Spinal cord (tissue), 10 donors: ENCODE data around the gene EPB42. TPM values are rescaled to one million over a fixed set of nuclear protein-coding genes. Genes with fewer than 3 reads are reported as not detected.

Experiments
- DNase-seq, 6 donors: peaks; one replicate each; pipeline versions ENCODE4 v3.0.0 to v3.0.0-alpha.2; 2013 to 2015; ENCODE audit warnings: low spot score in 6 of 6, low read depth in 4 of 6
- H3K27ac ChIP-seq: one replicate; pipeline ENCODE4 v1.5.1; 2013; ENCODE audit warnings: low read depth, low read length, control low read depth
- H3K27me3 ChIP-seq: one replicate; pipeline ENCODE4 v1.6.1; 2013; ENCODE audit warnings: low read length; ENCODE audit not compliant: control insufficient read depth, insufficient read depth
- H3K36me3 ChIP-seq: one replicate; pipeline ENCODE4 v1.6.1; 2013; ENCODE audit warnings: low read length; ENCODE audit not compliant: control insufficient read depth, insufficient read depth
- H3K4me1 ChIP-seq: one replicate; pipeline ENCODE4 v1.6.1; 2013; ENCODE audit warnings: low read length; ENCODE audit not compliant: control insufficient read depth, insufficient read depth
- H3K4me3 ChIP-seq: one replicate; pipeline ENCODE4 v1.5.1; 2013; ENCODE audit warnings: low read depth, low read length, control low read depth
- H3K9me3 ChIP-seq: one replicate; pipeline ENCODE4 v1.6.1; 2013; ENCODE audit warnings: low read length; ENCODE audit not compliant: control insufficient read depth, insufficient read depth
- WGBS: methylation state at CpG from one replicate; pipeline ENCODE4 v1.1.5; 2013; ENCODE audit warnings: missing lambda C conversion rate; ENCODE audit not compliant: insufficient coverage; 5-methylcytosine and 5-hydroxymethylcytosine counted together
- long read RNA-seq, 4 donors: transcript quantifications; one replicate each; lab custom pipeline, GENCODE V29; 2026
- polyA plus RNA-seq, 2 donors: library from polyadenylated mRNA; unstranded; fragments of 120-200 nt; gene quantifications; one replicate each; pipeline ENCODE4 v1.2.1, GENCODE V29; 2013; ENCODE audit not compliant: insufficient read length in 2 of 2
- total RNA-seq, 2 donors: library from RNA; depleted of rRNA in 1 of 2; stranded (reverse); fragments of 120-200 nt in 1 of 2; fragments of >200 nt in 1 of 2; gene quantifications; one replicate each; pipeline versions ENCODE4 v1.2.3 to v1.2.4, GENCODE V29; 2013 to 2014
- donor health status: healthy.

EPB42 gene
- 1 to 10 TPM; 5.6 to 9.5 TPM for total RNA-seq
- 1 to 10 TPM; 1.2 to 1.3 TPM for polyA plus RNA-seq
- long read RNA-seq, donor 1, result 0 reads
- long read RNA-seq, donor 2, result 0 reads
- long read RNA-seq, donor 3, result 0 reads
- long read RNA-seq, donor 4, partial matches to known transcripts, result 0 of 2 reads
- long read RNA-seq, donor 4, other reads (novel, unspliced or antisense), result 0 of 2 reads

GRCh38 chr15:43220991-43221403, at the start of gene EPB42:
Gene EPB42 (minus strand): TSS chr15:43221018. CDS start chr15:43220825, 193 bp downstream.
- Histone ChIP-seq H3K9me3 (no peaks in the 10 kb centered on the region), H3K27me3 (no peaks in the 10 kb centered on the region), H3K27ac (no peak within 1 kb of the TSS), H3K4me3 (no peak within 1 kb of the TSS), H3K36me3 (no peaks in the 10 kb centered on the region), H3K4me1 (no peaks in the 10 kb centered on the region)
- no peak for DNase-seq
- 74% methylated on average over 2 of the region's 3 CpGs for WGBS

GRCh38 chr15:43270113-43270665, 49.4 kb upstream of the EPB42 start:
- peak in 1 of 6 donors; percentile 15 for DNase-seq
- peaks cover 15% of the 10 kb centered on the region for H3K4me1 ChIP-seq
- H3K4me3 ChIP-seq, result no peak overlapping the region
- no peaks in the 10 kb centered on the region for H3K27me3 ChIP-seq
- 75% methylated on average over 5 of the region's 5 CpGs for WGBS
- H3K9me3 ChIP-seq, result no peaks in the 10 kb centered on the region
- no peaks in the 10 kb centered on the region for H3K36me3 ChIP-seq
- no peak overlapping the region for H3K27ac ChIP-seq

GRCh38 chr15:43268111-43269105, 47.6 kb upstream of the EPB42 start:
- Histone ChIP-seq H3K9me3 (no peaks in the 10 kb centered on the region), H3K27me3 (no peaks in the 10 kb centered on the region), H3K36me3 (no peaks in the 10 kb centered on the region), H3K4me1 (peaks cover 10% of the 10 kb centered on the region), H3K4me3 (no peak overlapping the region), H3K27ac (no peak overlapping the region)
- peak in 1 of 6 donors; percentile 16 for DNase-seq
- WGBS, result 56% methylated on average over 11 of the region's 11 CpGs

- WGBS, result 57% methylated on average over 1 of the region's 2 CpGs
- Histone ChIP-seq H3K4me3 (no peak overlapping the region), H3K36me3 (no peaks in the 10 kb centered on the region), H3K27ac (no peak overlapping the region), H3K4me1 (peaks cover 6% of the 10 kb centered on the region), H3K9me3 (no peaks in the 10 kb centered on the region), H3K27me3 (no peaks in the 10 kb centered on the region)
- no peak for DNase-seq
Measured at GRCh38 chr15:43267439-43267838, 46.6 kb upstream of the EPB42 start.

GRCh38 chr15:43266834-43267233, 46.0 kb upstream of the EPB42 start, which contains the start of gene TGM5:
Gene TGM5 (minus strand): TSS chr15:43266928. CDS start chr15:43266849, 79 bp downstream.
- Histone ChIP-seq H3K9me3 (no peaks in the 10 kb centered on the region), H3K27me3 (no peaks in the 10 kb centered on the region), H3K36me3 (no peaks in the 10 kb centered on the region), H3K4me3 (no peak within 1 kb of the TSS), H3K27ac (no peak within 1 kb of the TSS), H3K4me1 (peaks cover 6% of the 10 kb centered on the region)
- 73% methylated on average over 6 of the region's 8 CpGs for WGBS
- no peak for DNase-seq

- 91% methylated on average over 1 of the region's 2 CpGs for WGBS
- DNase-seq, result no peak
- H3K27me3 ChIP-seq, result no peaks in the 10 kb centered on the region
Measured at GRCh38 chr15:43266386-43266785, 45.6 kb upstream of the EPB42 start.

GRCh38 chr15:43260011-43260615, 39.3 kb upstream of the EPB42 start:
- 87% methylated on average over 17 of the region's 19 CpGs for WGBS
- no peak for DNase-seq
- no peaks in the 10 kb centered on the region for H3K27me3 ChIP-seq
- no peaks in the 10 kb centered on the region for H3K9me3 ChIP-seq
- no peaks in the 10 kb centered on the region for H3K36me3 ChIP-seq
- H3K27ac ChIP-seq, result no peak overlapping the region
- H3K4me3 ChIP-seq, result no peak overlapping the region
- H3K4me1 ChIP-seq, result no peaks in the 10 kb centered on the region

More at GRCh38 chr15:43266386-43266785, 45.6 kb upstream of the EPB42 start:
- H3K36me3 ChIP-seq, result no peaks in the 10 kb centered on the region
- no peak overlapping the region for H3K27ac ChIP-seq
- H3K4me3 ChIP-seq, result no peak overlapping the region
- H3K9me3 ChIP-seq, result no peaks in the 10 kb centered on the region
- H3K4me1 ChIP-seq, result peaks cover 6% of the 10 kb centered on the region

GRCh38 chr15:43258781-43259180, 38.0 kb upstream of the EPB42 start:
- Histone ChIP-seq H3K27me3 (no peaks in the 10 kb centered on the region), H3K36me3 (no peaks in the 10 kb centered on the region), H3K9me3 (no peaks in the 10 kb centered on the region), H3K27ac (no peak overlapping the region), H3K4me3 (no peak overlapping the region), H3K4me1 (peaks cover 5% of the 10 kb centered on the region)
- no peak for DNase-seq
- 93% methylated on average over 5 of the region's 8 CpGs for WGBS

GRCh38 chr15:43256341-43256740, 35.5 kb upstream of the EPB42 start:
- H3K27ac ChIP-seq, result no peak overlapping the region
- H3K4me3 ChIP-seq, result no peak overlapping the region
- no peak for DNase-seq
- 77% methylated on average over 6 of the region's 7 CpGs for WGBS
- no peaks in the 10 kb centered on the region for H3K36me3 ChIP-seq
- no peaks in the 10 kb centered on the region for H3K27me3 ChIP-seq
- peaks cover 9% of the 10 kb centered on the region for H3K4me1 ChIP-seq
- no peaks in the 10 kb centered on the region for H3K9me3 ChIP-seq
